Anterior cingulate cortex (tissue), 58 donors: ENCODE data around the gene CR1L.
"Not testable (repeated sequence)": the region's sequence is repeated elsewhere in the genome, so short reads cannot be mapped to it uniquely, and the experiment has no call there.

Source experiments
- DNase-seq, 58 donors: peaks; one replicate each; lab custom pipeline; 2025; lab: John Stamatoyannopoulos, UW

CR1L gene

DNA sequence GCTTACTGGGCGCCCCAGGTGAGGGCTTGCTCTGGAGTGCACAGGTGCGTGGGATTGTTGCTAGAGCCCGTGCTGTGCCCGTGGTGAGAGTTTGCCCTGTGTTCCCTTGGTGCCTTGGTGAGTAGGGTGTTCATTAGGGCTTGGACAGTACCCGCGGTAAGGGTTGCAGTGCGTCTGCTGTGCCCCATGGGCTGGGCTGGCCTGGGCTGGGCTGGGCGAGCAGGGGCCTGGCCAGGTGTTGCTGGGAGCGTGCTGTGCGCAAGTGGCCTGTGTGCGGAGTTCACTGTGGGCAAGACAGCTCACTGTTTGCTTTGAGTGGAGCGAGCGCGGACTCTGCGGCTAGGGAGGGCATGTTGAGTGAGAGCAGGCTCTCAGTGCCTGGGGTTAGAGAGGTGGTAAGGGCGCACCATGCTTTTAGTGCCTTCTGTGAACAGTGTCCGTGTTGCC is 725 bp downstream of the CR1L start:
- DNase-seq = no peak

- DNase-seq = no peak
These were observed 1.2 kb downstream of the CR1L start for GRCh38 chr1:207646171-207646570.

GRCh38 chr1:207646944-207647579 is 2.1 kb downstream of the CR1L start:
- DNase-seq = no peak

DNA sequence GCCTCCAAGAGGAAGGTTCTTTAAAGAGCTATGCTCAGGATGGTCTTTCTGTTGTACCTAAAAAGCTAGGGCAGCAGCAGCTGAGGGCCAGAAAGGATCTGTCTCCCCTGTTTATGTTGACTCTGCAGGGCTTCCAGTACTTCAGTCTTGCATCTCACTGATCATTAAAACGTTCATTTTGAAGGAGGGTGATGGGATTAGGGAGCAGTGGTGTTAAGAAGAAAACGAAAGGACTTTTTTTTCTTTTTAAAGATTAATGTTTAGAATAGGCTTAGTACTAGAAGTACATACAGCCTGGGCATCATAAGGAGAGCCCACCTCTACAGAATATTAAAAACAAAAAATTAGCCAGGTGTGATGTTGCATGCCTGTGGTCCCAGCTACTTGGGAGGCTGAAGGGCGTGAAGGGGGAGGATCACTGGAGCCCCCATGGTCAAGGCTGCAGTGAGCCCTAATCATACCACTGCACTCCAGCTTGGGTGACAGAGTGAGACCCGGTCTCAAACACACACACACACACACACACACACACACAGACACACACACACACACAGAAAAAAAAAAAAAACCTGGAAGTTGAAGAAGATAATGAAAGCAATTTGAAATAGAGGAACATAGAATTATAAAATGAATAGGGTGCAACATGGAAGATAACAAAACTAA is 2.9 kb downstream of the CR1L start:
- no peak for DNase-seq

DNA sequence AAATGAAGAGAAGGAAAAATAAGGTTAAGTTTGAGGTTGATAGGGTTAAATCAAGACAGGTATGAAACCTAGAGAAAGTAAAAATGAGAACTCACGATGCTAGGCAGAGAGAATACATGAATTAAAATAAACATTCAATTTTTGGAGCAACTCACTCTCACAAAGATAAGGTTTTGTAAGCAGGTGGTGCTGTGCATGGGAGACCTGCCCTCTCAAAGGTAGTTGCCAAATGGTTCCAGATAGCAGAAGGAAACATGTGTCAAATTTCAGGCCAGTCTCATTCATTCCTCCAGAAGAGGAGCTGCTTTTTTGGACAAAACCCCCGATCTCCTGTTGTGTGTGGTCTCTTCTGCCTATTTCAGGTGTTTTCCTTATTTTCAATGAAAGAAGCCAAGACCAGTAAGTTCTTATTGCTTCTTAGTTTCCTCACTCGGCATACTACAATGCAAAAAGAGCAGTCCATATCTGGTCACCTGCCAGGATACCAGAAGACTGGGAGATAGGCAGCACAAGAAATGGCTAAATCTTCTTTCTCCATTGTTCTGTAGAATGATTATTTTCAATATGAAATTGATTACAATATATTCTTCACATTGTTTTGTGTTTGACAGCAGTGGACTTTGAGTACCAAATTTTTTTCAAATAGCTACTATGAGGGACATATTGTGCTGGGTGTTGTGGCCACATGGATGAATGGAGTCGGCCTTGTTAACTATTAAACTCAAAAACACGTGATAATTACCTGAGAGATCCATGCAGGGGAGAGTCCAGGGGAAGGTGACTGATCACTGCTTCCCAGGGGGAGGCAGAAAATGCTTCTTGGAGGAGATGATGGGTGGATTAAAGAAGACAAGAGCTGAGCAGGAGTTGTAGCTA is 3.6 kb downstream of the CR1L start:
- DNase-seq = no peak

- DNase-seq = no peak
These were observed 4.3 kb downstream of the CR1L start for GRCh38 chr1:207649210-207649753.

DNA sequence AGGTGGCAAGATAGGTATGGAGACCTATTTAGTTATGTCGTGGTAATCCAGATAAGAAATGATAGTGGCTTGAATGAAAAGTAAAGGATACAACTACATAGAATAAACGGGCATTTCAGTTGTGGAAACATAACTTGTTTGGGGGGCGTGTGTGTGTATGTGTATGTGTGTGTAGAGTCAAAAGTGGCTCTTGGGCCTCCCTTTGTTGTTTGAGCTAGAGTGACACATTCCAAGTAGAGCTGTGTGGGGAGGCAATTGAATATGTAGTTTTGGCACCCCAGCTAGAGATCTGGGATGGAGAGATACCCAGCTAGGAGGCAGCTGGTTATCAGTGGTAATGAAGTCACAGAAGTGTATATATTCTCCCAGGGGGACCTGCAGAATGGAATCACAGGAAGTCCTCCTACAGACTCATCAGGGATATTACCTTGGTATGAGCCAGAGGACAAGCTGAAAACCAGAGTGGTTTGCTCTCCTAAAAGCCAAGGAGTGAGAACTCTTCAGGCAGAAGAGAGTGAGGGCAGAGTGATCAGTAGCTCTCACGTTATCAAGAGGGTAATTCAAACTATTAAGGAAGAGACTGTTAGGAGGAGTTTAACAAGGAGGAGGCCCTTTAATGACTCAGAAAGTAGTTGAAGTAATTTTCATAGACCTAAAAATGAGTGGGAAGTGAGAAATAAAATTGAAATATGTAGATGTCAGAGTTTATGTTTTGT is 5.1 kb downstream of the CR1L start:
- DNase-seq = no peak

- DNase-seq = no peak
These were observed 6.7 kb downstream of the CR1L start for GRCh38 chr1:207651583-207651982.

DNA sequence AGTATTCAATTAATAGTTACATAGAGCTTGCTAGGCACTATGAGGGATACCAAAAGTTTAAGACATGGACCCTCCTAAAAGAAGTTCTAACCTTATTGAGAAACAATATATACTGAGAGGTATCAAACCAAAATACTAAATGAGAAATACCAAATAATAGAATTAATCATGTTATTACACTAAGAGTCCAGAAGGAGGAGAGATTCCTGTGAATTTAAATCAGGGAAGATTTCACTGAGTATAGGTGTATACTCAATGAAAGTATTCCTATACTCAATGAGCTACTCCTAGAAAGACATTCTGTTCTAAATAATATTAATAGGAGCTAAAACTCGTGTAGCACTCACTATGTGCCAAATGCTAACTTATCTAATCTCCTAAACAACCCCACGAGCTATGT is 9.4 kb downstream of the CR1L start:
- no peak for DNase-seq

GRCh38 chr1:207658408-207658807 is 13.5 kb downstream of the CR1L start:
- no peak for DNase-seq

GRCh38 chr1:207658904-207659485 is 14.1 kb downstream of the CR1L start:
- DNase-seq = no peak

- no peak for DNase-seq
These were observed 14.7 kb downstream of the CR1L start for GRCh38 chr1:207659545-207660153.

DNA sequence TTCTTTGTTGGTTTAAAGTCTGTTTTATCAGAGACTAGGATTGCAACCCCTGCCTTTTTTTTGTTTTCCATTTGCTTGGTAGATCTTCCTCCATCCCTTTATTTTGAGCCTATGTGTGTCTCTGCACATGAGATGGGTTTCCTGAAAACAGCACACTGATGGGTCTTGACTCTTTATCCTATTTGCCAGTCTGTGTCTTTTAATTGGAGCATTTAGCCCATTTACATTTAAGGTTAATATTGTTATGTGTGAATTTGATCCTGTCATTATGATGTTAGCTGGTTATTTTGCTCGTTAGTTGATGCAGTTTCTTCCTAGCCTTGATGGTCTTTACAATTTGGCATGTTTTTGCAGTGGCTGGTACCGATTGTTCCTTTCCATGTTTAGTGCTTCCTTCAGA is 16.5 kb downstream of the CR1L start:
- DNase-seq = not testable (repeated sequence)

GRCh38 chr1:207666342-207666741 is 21.4 kb downstream of the CR1L start:
- no peak for DNase-seq

DNA sequence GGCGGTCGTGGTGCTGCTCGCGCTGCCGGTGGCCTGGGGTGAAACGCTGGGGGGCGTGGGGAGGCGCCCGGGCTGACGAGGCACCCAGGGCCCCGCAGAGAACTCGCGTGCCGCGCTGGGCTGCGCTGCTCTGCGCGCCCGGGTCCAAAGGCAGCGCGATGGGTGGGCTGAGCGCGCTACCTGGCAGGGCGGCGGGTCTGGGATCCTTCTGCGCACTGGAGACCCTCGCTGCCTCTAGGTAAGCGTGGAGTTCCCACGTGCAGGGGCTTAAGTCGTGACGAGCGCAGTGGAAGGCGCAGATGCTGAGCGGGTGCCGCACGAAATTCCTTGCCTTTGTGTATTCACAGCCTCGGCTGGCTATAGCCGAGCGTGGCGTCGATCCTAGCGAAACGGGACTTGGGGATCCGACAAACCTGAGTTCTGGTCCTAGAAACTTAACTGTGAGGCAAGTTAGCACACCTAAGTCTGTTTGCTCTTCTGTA is 24.6 kb downstream of the CR1L start:
- DNase-seq = no peak

GRCh38 chr1:207670192-207670591 is 25.3 kb downstream of the CR1L start:
- no peak for DNase-seq

- no peak for DNase-seq
These were observed 26.1 kb downstream of the CR1L start for GRCh38 chr1:207670997-207671396.

DNA sequence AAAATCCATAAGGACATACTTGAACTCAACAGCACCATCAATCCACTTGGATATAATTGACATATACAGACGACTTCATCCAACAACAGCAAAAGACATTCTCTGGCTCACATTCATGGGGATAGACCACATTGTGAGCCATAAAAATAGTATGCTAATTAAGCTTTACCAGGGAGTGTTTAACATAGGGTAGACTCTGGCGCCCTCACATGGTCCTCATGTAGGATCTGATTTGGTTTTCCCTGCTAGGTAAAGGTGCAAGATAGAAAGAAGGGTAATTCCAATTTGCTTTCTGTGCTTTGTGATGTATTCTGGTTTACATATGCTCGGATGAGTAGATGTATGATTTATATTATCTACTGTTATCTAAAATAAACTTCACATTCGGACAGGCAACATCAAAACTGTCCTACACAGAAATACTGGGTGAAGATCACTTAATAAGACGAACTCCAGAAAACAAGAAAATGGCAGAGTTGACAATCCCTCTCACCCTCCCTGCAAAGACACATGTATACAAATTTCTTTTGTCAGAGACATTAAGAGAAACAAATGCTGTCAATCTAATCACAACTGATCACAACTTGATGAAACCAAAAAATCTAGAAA is 27.7 kb downstream of the CR1L start:
- DNase-seq = peak in 17 of 58 donors; percentile 2 to 32 (median 12)

GRCh38 chr1:207673399-207673798 is 28.5 kb downstream of the CR1L start:
- DNase-seq = no peak
